ENCODE data around the gene SLC18B1. TPM values are rescaled to one million over a fixed set of nuclear protein-coding genes. Genes with fewer than 3 reads are reported as not detected.

SLC18B1 gene
- total RNA-seq, 2 experiments from 2014 or later = 8.5 to 9.0 TPM

- no peaks in the 10 kb centered on the region for H3K27me3 ChIP-seq (ENCODE audit: control insufficient read depth in 1 of 2, insufficient read depth in 2 of 2, low read length in 2 of 2)
- H3K4me1 ChIP-seq (ENCODE audit: insufficient read depth, low read length) = peaks cover 8% of the 10 kb centered on the region
- ChIA-PET POLR2A (no interaction called here), CTCF (interaction anchor here (1.4 kb wide), 1 partner anchor 98 kb away, joined by 3 read pairs; no protein-coding TSS in a partner anchor)
- no peaks in the 10 kb centered on the region for H3K9me3 ChIP-seq (ENCODE audit: control insufficient read depth in 1 of 2, insufficient read depth in 1 of 2, low read length in 2 of 2)
- H3K27ac Mint-ChIP-seq = no peak overlapping the region
- H3K4me3 ChIP-seq (ENCODE audit: low read length) = no peak overlapping the region
- H3K36me3 ChIP-seq (ENCODE audit: insufficient read depth, low read length) = peaks cover 14% of the 10 kb centered on the region
- peaks cover 43% of the 10 kb centered on the region for H3K36me3 Mint-ChIP-seq (ENCODE audit: low read depth)
- H3K27ac ChIP-seq (ENCODE audit: low read depth in 1 of 2, low read length in 2 of 2) = no peak overlapping the region
- intact Hi-C loops (cut with DNase I, micrococcal nuclease) = loop anchor here in 1 of 2 experiments (5.0 to 10.0 kb wide), 2 partner anchors 96 to 233 kb away; partner anchors contain the start of gene TAAR9
- no peaks in the 10 kb centered on the region for H3K27me3 Mint-ChIP-seq
- no peak overlapping the region for H3K4me3 Mint-ChIP-seq
- ATAC-seq (ENCODE audit: poor library complexity) (peak; percentile 38), DNase-seq (peak in 3 of 14 experiments; percentile 16 to 47 (median 45))
- H3K9me3 Mint-ChIP-seq = no peaks in the 10 kb centered on the region
- peak; percentile 27 for TF ChIP-seq CTCF (IDR thresholded peaks at IDR 0.05)
- H3K4me1 Mint-ChIP-seq (ENCODE audit: low read depth) = peaks cover 15% of the 10 kb centered on the region
Observed at GRCh38 chr6:132768051-132768517, 30.4 kb downstream of the SLC18B1 start.

GRCh38 chr6:132765560-132765959 is 32.9 kb downstream of the SLC18B1 start:
- ATAC-seq (ENCODE audit: poor library complexity) = no peak
- ChIA-PET CTCF (interaction anchor here (0.9 kb wide), 1 partner anchor 235 kb away, joined by 5 read pairs; no protein-coding TSS in a partner anchor), POLR2A (interaction anchor here (6.3 kb wide), 1 partner anchor 48 kb away, joined by 82 read pairs; the partner anchor contains the start of gene RPS12)
- no peaks in the 10 kb centered on the region for H3K9me3 ChIP-seq (ENCODE audit: control insufficient read depth in 1 of 2, insufficient read depth in 1 of 2, low read length in 2 of 2)
- H3K27me3 ChIP-seq (ENCODE audit: control insufficient read depth in 1 of 2, insufficient read depth in 2 of 2, low read length in 2 of 2) = no peaks in the 10 kb centered on the region
- Mint-ChIP-seq H3K27me3 (no peaks in the 10 kb centered on the region), H3K9me3 (no peaks in the 10 kb centered on the region), H3K4me1 (ENCODE audit: low read depth) (peaks cover 35% of the 10 kb centered on the region), H3K36me3 (ENCODE audit: low read depth) (peaks cover 25% of the 10 kb centered on the region), H3K4me3 (no peak overlapping the region), H3K27ac (no peak overlapping the region)
- H3K4me3 ChIP-seq (ENCODE audit: low read length) = no peak overlapping the region
- intact Hi-C loops (cut with DNase I, micrococcal nuclease) = loop anchor here in 1 of 2 experiments (5.0 to 10.0 kb wide), 2 partner anchors 93 to 231 kb away; partner anchors contain the start of gene TAAR9
- peaks cover 15% of the 10 kb centered on the region for H3K4me1 ChIP-seq (ENCODE audit: insufficient read depth, low read length)
- DNase-seq = no peak
- no peak for TF ChIP-seq CTCF (IDR thresholded peaks at IDR 0.05)
- H3K36me3 ChIP-seq (ENCODE audit: insufficient read depth, low read length) = no peaks in the 10 kb centered on the region
- H3K27ac ChIP-seq (ENCODE audit: low read depth in 1 of 2, low read length in 2 of 2) = no peak overlapping the region

GRCh38 chr6:132764370-132764769 is 34.1 kb downstream of the SLC18B1 start:
- H3K27me3 ChIP-seq (ENCODE audit: control insufficient read depth in 1 of 2, insufficient read depth in 2 of 2, low read length in 2 of 2) = no peaks in the 10 kb centered on the region
- no peaks in the 10 kb centered on the region for H3K9me3 ChIP-seq (ENCODE audit: control insufficient read depth in 1 of 2, insufficient read depth in 1 of 2, low read length in 2 of 2)
- Mint-ChIP-seq H3K4me3 (peak overlapping the region; percentile 86), H3K36me3 (ENCODE audit: low read depth) (peaks cover 25% of the 10 kb centered on the region), H3K27me3 (no peaks in the 10 kb centered on the region), H3K27ac (peak overlapping the region; percentile 89), H3K4me1 (ENCODE audit: low read depth) (peaks cover 46% of the 10 kb centered on the region), H3K9me3 (no peaks in the 10 kb centered on the region)
- H3K36me3 ChIP-seq (ENCODE audit: insufficient read depth, low read length) = peaks cover 2% of the 10 kb centered on the region
- ChIA-PET POLR2A (interaction anchor here (1.3 to 6.3 kb wide), 3 partner anchors 9 to 251 kb away, joined by 5 to 82 read pairs (median 6); partner anchors contain the start of genes RPS12 and STX7), CTCF (no interaction called here)
- no peak overlapping the region for H3K27ac ChIP-seq (ENCODE audit: low read depth in 1 of 2, low read length in 2 of 2)
- peaks cover 15% of the 10 kb centered on the region for H3K4me1 ChIP-seq (ENCODE audit: insufficient read depth, low read length)
- ATAC-seq (ENCODE audit: poor library complexity) = no peak
- no peak for TF ChIP-seq CTCF (IDR thresholded peaks at IDR 0.05)
- no peak for DNase-seq
- no peak overlapping the region for H3K4me3 ChIP-seq (ENCODE audit: low read length)
- intact Hi-C loops (cut with DNase I, micrococcal nuclease) = loop anchor here (5.0 to 10.0 kb wide), 4 partner anchors 33 to 232 kb away; partner anchors contain the start of genes RPS12 (in 1 of the 2), SLC18B1 (in 1 of the 2) and TAAR9 (in 1 of the 2)
